GM18508 (cell line): Measurements from ENCODE around the gene TMC8.
"Not testable (repeated sequence)": the region's sequence is repeated elsewhere in the genome, so short reads cannot be mapped to it uniquely, and the experiment has no call there.

ENCODE experiments used
- ATAC-seq: cut with Tn5 transposase; IDR thresholded peaks from one replicate; pipeline ENCODE4 v1.9.1; 2021; ENCODE audit warnings: moderate number of reproducible peaks; ENCODE audit not compliant: insufficient read depth, unreplicated experiment

Gene TMC8, protein sequence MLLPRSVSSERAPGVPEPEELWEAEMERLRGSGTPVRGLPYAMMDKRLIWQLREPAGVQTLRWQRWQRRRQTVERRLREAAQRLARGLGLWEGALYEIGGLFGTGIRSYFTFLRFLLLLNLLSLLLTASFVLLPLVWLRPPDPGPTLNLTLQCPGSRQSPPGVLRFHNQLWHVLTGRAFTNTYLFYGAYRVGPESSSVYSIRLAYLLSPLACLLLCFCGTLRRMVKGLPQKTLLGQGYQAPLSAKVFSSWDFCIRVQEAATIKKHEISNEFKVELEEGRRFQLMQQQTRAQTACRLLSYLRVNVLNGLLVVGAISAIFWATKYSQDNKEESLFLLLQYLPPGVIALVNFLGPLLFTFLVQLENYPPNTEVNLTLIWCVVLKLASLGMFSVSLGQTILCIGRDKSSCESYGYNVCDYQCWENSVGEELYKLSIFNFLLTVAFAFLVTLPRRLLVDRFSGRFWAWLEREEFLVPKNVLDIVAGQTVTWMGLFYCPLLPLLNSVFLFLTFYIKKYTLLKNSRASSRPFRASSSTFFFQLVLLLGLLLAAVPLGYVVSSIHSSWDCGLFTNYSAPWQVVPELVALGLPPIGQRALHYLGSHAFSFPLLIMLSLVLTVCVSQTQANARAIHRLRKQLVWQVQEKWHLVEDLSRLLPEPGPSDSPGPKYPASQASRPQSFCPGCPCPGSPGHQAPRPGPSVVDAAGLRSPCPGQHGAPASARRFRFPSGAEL

DNA sequence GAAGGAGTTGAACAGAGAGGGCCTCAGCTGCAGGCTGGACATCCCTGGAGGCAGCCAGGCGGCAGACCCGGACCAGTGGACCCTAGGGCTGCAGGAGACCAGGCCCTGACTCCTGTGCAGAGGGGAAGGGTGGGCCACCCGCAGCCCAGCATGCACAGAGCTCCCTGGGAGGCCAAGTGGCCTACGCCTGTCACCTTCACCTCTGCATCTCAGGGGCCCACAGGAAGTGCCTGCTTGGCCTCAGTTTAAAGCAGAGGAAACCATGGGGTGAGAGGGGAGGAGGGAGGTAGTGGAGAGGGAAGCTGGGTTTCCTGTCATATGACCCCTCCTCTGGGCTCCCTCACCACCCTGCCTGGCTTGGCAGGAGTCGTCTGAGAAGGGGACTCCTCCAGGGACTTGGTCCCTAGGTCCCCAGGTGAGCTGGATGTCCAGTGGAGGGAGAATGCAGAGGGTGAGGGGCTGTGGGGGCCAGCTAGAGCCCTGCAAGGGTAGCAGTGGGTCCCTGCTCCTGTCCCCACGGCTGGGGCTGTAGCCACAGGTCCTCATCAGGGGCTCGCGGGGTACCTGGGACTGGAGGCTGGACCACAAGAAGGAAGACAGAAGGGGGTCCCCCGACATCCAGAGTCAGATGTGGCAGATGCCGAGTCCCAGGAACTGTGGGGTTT lies at the start of gene TMC8:
Gene TMC8, plus strand, starts transcription at position 335 of the 665 bp plus-strand sequence. CDS start 818 bp downstream, outside the sequence.
- no peak for ATAC-seq

GRCh38 chr17:78081551-78081950 lies 49.0 kb upstream of the TMC8 start:
- ATAC-seq: no peak

DNA sequence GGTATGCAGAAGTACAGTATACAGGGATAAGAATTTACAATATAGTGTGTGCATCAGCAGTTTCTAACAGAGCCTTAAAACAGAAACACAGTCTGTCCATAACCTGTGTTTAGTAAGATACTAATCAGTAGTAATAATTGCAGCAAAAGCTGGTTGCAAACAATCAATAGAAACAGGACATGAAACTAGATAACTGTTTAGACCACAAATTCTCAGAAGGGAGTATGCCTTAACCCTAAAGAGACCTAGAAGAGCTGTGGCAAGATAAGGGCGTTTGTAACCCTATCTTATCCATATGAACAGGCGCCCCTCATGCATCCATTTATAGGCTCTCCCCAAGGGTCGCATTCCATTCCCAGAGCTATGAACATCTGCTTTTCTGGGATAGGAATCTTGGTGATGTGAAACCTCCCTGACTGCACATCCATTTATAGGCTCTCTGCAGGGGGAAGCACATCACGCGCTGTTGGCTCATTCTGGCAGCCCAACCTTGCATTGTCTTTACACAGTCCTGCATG lies 48.2 kb upstream of the TMC8 start:
- ATAC-seq: not testable (repeated sequence)

DNA sequence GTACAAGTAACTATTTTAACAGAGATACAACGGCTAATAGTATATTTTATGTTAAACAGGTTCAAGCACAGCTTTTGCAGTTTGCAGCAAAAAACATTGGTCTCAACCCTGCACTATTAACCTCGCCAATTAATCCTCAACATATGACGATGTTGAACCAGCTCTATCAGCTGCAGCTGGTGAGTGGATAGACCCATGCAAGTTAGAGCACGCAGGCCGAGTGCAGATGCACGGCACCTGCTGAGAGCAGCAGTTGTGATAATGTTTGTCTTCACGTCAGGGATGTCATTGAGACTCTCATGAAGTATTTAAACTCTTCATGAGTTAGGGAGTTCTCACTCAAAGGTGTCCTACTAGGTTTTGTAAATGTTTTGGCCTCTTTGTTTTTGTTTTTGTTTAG lies 47.6 kb upstream of the TMC8 start:
- ATAC-seq: no peak

DNA sequence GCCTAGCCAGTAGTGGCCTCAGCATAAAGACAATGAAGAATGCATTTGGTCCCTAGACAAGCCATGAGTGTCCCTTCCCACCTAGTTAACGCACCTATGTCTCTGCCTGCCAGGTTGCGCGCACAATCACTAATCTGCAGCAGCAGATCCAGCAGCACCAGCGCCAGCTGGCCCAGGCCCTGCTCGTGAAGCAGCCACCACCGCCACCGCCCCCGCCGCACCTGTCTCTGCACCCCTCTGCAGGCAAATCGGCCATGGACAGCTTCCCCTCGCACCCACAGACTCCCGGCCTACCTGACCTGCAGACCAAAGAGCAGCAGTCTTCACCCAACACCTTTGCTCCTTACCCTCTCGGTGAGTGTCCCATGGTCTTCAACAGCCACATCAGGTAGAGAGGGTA lies 43.8 kb upstream of the TMC8 start:
- no peak for ATAC-seq

DNA sequence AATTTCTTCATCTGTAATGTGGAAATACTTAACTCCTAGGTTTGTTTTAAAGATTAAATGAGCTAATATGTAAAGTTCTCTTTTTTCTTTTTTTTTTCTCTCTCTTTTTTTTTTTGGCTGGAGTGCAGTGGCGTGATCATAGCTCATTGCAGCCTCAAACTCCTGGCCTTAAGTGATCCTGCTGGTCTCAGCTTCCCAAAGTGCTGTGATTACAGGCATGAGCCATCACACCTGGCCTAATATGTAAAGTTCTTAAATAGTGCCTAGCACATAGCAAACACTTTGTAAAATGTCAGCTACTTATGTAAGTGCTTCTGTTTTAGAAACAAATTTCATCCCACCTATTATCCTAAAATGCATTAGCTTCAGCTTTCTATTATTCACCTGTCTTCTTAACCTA lies 42.0 kb upstream of the TMC8 start:
- no peak for ATAC-seq

DNA sequence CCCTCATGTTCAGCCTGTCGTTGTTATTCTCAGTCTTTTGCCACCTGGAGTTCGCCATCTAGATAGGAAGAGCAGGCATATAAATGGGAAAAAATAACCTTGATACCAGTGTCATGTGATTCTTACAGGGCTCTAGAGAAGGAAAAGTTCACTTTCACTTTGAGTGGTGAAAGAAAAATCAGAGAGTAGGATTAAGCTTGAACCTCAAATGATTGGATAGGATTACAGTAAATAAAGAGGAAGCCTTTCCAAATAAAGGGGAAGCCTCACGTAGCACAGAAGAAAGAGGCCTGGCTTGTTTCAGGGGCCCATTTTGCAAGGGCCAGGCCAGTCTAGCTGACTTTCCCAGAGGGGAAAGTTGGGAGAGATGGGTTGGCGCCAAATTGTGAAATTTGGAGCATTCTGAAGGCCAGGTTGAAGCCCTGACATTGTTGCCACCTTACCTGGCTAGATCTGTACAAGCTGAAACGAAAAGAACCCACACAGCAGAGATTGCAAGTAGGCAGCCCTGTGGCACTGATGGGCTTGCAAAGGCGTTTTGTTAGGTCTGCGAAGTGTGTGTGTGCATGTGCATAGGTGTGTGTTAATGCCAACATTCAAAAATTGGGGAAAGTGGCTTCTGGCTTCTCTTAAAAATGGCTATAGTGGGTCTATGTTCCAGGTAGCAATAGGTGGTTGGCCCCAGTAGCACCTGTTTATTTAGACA lies 40.8 kb upstream of the TMC8 start:
- no peak for ATAC-seq

DNA sequence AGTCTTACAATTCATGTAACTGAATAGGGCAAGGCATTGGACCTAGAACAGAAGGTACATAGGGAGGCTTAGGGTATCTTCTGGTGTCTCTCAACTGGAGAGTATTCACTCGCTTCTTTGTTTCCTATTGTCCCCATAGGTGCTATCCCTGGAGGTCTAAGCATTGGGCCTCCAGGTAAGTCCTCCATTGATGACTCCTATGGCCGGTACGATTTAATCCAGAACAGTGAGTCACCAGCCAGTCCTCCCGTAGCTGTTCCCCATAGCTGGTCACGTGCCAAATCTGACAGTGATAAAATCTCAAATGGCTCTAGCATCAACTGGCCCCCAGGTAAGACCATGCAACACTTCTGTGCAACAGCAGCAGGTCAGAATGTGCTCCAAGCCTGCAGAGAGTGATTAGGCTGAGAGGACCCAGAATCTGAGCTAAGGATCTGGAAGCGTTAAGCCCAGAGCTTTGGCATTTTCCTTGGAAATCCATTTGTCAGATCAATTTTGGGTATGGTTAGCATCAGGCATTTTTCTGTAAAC lies 37.7 kb upstream of the TMC8 start:
- ATAC-seq: no peak

GRCh38 chr17:78095035-78095434 lies 35.5 kb upstream of the TMC8 start:
- ATAC-seq: no peak

GRCh38 chr17:78096093-78096492 lies 34.5 kb upstream of the TMC8 start:
- no peak for ATAC-seq

- ATAC-seq: no peak
Measured at GRCh38 chr17:78101112-78101511, 29.5 kb upstream of the TMC8 start.

- ATAC-seq: no peak
Measured at GRCh38 chr17:78101542-78101941, 29.0 kb upstream of the TMC8 start.

DNA sequence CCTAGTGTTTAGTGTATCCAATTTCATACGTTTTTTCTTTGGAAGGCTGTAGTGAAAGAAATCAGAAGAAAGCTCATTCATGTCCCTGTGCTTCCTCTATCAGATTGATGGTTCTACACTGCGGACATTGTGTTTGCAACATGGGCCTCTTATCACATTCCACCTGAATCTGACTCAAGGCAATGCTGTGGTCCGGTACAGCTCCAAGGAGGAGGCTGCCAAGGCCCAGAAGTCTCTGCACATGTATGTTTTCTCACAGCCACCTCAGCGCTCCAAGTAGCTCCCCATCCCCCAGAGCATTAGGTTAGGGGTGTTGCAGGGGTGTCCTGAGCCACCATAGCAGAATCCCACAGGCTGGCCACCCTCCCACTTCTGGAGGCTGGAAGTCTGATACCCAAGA lies 27.3 kb upstream of the TMC8 start:
- no peak for ATAC-seq

- no peak for ATAC-seq
Measured at GRCh38 chr17:78104540-78104941, 26.0 kb upstream of the TMC8 start.

DNA sequence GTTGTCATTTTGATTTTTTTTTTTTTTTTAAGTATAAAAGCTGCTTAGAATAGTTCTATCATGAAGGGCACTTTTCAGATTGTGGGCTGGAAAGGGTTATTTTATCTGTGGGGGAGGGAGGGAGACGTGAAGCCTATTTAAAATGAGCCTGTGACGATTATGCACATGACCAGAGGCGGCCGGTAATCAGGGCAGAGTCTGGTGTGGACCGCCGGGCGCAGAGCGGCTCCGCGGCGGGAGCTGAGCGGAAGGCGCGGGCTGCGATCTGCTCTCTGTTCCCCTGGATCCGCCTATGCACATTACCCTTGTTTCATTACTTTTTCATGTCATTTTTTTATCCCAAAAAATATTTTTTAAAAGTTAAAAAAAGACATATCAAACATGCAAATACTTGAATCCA lies 25.5 kb upstream of the TMC8 start:
- ATAC-seq: no peak

DNA sequence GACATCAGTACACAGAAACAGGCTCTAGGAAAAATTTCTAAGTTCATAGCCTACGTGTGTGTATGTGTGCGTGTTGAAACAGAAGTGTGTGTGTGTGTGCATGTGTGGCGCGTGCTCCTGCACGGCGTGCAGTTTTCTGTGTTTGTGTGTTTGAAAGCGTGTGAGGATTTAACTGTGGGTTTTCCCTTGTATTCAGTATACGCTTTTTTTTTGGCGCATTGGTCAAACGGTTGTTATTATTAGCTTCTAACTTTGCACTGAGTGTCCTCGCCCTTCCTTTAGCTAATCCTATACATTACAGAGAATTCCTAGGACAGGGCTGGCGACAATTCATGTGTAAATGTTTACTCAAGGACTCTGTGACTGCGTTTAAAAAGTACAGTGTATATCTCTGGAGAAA lies 25.0 kb upstream of the TMC8 start:
- no peak for ATAC-seq

DNA sequence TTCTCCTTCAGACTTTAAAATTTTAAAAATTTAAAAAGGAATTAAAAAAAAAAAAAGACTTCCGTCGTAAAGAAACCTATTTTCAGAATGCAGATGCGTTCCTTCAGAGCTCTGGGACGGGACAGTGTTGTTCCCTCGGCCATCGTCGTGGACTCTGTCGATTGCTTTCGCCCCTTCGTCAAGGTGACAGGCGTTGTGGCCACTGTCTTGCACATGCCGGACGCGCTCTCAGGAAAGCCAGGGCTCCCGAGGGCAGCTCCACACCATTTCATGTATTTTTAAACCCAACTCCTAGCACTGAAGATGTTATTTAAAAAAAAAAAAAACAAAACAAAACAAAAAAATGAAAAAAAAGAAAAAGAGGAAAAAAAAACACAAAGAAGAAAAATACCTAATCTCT lies 24.4 kb upstream of the TMC8 start:
- ATAC-seq: no peak

GRCh38 chr17:78107457-78107856 lies 23.1 kb upstream of the TMC8 start:
- ATAC-seq: no peak

- no peak for ATAC-seq
Measured at GRCh38 chr17:78107976-78108725, 22.4 kb upstream of the TMC8 start.
